GM18526 (cell line): ENCODE measurements around the gene DMRTB1.

Source experiments
- POLR2A ChIP-seq: IDR thresholded peaks from 3 replicates; pipeline ENCODE4 v1.6.1; 2011; ENCODE audit not compliant: insufficient read length; ENCODE audit errors: extremely low read depth

Gene DMRTB1

DNA sequence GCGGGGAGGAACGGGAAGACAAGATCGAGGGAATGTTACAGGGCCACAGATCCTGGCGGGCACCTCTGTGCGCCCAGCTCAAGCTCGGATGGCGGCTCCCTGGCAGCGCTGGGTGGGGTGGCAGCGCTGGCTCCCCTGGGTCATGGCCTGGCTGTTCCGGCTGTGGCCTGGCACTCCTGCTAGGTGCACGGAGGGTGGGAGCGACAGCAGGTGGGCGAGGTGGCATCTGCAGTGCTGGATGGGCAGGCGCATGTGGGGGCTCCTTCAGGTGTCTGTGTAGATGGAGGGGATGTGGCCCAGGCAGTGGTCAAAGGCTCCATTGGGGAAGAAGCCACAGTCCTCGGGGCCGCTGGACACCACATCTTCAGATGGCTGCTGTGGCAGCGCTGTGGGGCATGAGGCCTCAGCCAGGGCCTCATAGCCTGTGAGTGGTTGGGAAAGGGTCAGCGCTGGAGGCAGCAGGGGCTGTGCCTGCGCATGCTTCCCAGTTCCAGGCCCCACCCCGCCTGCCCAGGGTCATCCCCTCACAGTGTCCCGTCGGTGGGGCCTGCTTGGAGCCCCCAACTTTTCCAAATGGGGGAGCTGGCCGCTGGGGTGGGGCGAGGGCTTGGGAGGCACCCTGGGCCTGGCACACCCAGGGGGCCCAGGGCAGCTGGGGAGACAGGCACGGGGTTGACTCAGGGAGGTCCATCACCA, 47.3 kb downstream of the DMRTB1 start:
- no peak for TF ChIP-seq POLR2A

DNA sequence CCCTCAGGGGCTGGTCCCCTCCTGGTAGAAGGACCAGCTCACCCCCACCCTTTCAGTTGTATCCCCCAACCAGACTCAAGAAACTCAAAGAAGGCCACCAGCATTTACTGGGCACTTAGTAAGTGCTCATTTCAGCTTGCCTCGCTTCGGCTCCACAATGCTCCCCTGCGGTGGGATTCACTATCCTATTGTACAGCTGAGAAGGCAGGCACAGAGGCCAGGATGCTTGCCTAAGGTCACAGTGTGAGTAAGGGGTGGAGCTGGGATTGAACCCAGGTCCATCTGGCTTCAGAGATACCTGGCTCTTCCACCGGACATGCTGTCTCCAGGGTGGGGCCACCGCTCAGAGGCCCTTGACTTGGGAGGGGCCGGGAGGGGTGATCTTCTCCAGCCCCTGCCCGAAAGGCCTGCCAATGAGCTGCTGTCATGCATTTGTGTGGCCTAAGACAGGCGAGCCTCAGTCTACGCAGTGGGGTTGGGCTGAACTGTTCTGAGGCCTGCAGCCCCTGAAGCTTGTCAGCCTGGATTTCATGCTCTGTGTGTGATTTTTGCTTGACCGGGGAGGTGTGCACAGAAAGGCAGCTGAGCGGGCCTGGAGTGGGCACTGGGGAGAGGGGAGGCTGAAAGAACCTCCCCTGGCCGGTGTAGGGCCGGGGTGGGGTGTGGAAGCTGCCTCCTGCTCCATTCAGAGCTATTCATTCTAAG, 48.1 kb downstream of the DMRTB1 start:
- no peak for TF ChIP-seq POLR2A

DNA sequence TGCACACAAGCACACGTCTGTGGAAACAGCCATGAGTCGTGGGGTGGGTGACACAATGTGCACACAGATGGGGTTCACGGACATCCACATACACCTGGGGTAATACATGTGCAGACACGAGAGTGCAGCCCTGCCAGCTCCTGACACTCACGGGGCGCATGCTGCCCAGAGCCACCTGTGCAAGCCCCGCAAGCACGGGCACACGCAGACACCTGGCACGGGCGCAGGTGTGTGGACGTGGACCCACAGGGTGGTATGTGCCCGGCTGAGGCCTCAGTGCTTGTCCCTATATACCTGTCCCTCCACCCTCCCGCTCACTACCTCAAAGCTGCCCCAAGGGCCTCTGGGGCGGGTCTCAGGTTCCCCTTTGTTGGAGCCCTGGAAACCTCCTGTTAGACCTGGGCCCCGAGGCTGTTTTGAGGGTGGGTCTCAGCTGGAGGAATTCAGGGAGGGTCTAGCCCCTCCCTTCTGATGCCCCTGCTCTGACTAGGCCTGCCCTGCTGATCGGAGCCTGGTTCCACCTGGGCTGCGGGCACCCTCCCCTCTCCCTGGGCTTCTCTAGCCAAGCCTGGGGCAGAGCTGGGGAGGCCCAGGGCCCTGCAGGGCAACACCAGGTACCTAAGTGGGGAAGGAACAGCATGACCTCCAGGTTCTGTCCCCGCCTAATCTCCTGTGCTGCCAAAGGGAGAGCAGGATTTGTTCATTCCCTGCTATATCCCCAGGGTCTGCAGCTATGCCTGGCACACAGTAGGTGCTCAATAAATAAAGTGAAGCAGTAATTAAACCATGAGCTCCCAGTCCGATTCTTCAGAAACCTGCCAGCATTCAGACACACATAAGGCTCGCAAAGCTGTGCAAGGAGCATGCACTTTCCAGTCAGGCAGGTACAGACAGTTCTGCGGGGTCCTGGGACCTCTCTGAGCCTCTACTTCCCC, 49.1 kb downstream of the DMRTB1 start:
- TF ChIP-seq POLR2A, result no peak

DNA sequence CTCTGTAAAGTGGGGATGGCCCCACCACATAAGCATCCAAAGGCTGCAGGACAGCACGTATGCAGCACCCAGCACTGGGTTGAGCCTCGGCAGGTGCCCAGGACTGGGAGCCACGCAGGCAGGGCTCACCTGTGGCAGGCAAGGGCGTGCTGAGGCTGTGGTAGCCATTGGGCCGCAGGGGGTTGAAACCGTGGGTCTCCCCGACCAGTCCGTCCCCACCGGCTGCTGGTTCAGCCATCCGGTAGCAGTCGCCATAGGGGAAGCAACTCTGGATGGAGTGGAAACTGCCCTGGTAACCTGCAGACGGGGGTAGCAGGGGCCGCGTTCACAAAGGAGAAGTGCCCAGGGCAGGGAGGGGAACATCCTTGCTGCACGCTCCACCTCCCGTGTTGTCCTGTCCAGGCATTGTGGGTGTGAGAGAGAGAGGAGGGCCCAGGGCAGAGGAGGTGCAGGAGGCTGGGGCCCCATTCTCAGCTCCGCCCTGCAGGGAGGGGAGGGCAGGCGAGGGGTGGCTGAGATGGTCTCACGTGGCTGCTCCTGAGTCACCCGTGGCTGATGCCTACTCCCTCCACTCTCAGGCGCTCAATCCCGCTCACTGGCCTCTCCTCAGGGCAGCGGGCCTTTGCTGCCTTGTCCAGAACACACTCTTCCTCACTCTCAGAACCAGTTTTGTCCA, 49.9 kb downstream of the DMRTB1 start:
- TF ChIP-seq POLR2A, result no peak

DNA sequence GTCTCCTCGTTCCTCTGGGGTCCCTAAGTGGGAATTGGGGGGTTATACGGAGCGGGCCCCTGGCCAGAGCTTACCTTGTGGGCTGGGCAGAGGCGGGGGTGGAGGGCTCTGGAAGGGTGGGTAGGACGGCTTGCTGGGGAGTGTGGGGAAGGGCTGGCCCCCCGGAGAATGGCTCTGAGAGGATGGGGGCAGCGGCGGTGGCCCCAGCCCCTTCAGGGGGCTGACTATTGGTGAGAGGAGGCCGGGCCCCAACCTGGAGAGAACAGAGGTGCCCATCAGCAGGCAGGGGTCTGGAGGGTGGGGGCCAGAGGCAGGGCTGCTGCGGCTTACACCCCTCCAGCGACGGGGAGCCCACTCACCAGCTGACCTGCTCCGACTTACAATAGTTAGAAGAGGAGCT, 50.6 kb downstream of the DMRTB1 start:
- TF ChIP-seq POLR2A, result no peak

DNA sequence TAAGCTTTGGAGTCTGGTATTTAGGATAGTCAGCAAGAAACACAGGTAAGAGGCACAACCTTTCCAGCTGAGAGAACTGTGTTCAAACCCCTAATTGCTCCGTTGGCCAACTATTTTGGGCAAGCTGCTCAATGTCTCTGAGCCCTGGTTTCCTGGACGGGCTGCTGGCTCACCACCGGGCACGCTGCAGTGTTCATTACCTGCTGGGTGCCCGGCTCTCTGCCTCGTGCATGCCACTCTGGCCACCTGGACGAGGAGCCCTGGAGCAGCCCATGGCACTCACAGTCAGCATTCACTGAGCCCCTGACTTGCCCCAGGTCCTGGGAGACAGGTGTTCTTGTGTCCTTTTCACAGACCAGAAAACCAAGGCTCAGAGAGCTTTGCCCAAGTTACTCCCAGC, 51.0 kb downstream of the DMRTB1 start:
- no peak for TF ChIP-seq POLR2A

DNA sequence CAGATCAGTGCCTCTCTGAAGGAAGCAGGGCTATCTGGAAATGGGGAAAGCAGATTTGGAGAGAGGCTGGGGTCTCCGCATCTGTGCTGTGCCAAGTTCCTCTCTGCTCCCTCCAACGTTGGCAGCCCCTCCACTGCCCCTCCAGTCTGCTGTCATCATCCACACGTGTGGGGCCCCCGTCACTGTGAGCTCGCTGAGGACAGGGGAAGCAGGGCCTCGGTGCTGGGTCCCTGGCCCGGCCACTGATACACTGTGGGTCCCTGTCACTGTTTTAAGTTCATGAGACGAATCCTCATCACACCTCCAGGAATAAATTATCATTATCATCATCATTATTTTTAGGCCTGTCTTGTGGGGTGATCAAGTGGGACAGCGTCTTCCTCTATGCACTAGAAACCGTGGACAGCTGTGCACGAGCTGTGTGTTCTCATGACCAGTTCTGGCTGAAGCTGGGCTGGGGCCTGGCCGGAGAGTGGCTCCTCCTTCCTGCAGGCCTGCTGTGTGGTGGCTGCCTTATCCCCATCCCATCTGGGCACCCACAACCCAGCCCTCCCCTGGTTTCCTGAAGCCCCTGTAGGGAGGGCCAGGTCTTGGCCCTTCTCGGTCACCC, 52.2 kb downstream of the DMRTB1 start:
- no peak for TF ChIP-seq POLR2A

DNA sequence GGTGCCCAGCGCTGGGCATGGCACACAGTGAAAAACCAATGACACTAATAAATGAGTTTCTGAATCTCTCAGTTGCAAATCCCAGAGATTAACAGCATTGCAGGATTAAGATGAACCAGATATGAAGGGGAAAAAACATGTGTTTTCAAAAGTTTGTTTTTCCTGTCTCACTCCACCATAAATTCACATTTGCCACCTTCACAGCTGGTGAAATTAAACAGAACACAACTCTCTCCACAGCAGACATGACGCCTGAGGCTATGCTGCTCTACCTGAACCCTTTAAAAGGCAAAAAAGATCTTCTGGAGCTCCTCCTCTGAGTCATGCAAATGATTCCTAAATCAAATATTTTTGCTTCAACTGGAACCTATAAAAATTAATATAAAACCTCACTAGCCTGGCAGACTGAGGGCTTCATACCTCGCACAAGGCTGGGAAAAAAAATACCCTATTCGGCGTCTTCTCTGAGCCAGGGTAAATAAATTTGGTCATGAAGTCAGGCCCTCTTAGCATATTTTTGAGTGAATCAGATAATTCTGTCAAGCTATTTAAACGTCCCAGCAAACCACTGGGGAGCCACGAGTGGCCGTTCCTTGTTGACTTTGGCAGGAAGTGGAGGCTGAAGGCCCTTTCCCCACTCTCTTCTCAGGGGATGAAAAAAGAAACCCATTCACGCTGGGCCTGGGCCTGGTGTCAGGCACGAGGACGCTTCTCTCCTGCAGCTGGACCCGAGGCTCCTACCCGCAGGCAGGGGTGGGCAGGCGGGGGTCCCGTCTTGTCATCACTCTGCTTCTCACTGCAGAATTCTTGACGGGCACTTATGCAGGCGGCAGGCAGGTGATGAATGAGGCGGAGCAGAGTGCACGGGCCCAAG, 53.0 kb downstream of the DMRTB1 start:
- TF ChIP-seq POLR2A, result no peak

DNA sequence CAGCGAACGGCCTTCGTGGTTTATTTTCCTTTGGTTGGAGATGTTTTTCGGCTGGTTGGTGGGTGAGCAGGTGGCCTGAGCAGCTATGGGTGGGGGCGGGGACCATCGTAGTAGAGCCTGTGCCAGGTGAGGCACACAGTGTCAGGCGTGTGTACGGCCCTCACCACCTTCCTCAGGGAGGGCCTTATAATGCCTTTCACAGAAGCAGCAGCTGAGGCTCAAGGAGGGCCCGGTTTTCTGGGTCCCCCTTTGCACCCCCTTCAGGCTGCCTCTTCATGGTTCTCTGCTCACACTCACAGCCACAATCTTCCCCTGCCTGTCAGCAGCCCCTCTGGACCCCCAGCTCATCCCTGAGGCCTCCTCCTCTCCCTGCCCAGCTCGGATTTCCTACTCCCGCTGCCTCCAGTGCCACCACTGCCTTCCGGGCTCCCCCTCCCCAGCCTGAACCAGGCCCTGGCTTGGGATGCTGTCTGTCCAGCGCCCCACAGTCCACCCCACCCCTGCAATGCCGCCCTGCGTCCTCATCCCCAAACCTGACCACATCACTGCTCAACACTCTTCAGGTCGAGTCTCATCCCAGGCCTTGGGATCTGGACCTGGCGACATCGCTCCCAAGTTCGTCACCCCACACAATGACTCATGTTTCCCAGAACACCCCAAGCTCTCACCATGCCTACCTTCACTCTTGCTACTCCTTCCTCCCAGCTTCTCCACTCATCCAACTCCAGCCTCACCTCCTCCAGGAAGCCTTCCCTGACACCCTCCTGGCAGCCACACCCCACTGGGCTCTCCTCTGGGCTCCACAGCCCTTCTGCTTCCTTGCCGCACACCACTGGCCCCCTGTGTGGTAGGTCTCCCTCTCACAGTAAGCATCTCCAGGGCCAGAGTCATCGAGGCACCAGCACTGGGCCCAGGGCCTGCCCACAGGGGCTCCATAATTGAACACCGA, 53.9 kb downstream of the DMRTB1 start:
- TF ChIP-seq POLR2A, result no peak

DNA sequence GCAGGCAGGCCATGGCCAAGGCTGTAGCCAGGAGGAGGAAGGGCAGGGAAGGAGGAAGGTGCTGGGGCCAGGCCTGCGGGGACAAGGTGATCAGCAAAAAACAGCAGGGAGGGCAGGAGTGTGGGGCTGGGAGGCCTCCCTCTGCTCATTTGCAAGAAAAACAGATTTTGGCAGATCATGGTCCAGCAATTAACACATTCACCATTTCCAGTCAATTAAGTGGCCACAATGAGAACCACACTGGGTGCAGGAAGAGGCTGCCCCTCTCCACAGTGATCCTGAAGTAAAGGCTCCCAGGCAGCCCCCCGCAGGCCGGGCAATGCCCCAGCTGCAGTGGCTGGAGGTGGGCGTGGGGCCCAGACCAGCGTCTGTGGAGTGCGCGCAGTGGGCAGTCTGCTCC, 54.6 kb downstream of the DMRTB1 start:
- no peak for TF ChIP-seq POLR2A

DNA sequence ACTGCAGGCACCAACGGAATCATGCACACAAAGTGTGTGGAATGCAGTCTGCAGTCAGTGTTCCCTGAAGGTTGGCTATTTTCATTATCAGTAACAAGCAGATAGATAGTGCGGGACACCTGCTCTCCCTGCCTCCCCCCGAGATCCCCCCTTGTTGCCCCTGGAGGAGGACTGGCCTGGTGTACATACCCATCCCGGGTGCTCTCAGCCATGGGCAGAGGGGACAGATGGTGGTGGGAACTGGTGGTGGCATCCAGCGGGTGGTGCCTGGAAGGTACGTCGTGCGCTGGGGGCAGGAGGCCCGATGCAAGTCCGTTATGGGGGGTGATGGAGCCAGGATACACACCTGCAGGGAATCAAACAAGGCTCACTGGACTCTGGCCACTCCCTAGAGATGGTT, 55.2 kb downstream of the DMRTB1 start:
- no peak for TF ChIP-seq POLR2A

DNA sequence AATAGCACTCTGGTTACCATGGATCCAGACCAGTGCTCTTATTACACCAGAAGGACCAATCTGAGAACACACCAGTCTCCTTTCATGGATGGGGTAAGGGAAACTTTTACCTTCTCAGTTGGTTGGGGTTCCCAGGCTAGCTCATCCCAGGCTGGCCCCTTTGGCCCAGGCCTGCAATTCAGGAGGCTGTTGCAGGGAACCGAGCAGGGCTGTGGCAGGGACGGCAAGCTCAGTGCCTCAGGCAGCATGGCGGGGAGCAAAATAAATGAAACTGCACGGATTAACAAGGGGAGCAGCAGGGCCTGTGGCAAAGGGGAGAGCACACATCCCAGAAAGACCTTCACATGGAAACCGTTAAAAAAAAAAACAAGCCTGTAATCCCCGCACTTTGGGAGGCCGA, 57.0 kb downstream of the DMRTB1 start:
- no peak for TF ChIP-seq POLR2A
